A673 (cell line): Measurements from ENCODE around the gene GALNT18.

Experiments
- EZH2 ChIP-seq: fragments of 200-600 bp; sonication (generic); IDR thresholded peaks from 2 replicates; pipeline ENCODE4 v1.6.1; 2017; ENCODE audit warnings: borderline replicate concordance, low read depth, mild to moderate bottlenecking, mixed read lengths, antibody characterized with exemption, low read length; ENCODE audit not compliant: poor library complexity, severe bottlenecking
- TF ChIP-seq, protein P1 (sequence below): fragments of 300-800, 200-600 bp; sonication (generic); conservative IDR thresholded peaks from 2 replicates; pipeline ENCODE4 v1.5.1; 2017; ENCODE audit warnings: low read depth, mild to moderate bottlenecking, antibody characterized with exemption, low read length, moderate library complexity, mixed read lengths

DNA sequence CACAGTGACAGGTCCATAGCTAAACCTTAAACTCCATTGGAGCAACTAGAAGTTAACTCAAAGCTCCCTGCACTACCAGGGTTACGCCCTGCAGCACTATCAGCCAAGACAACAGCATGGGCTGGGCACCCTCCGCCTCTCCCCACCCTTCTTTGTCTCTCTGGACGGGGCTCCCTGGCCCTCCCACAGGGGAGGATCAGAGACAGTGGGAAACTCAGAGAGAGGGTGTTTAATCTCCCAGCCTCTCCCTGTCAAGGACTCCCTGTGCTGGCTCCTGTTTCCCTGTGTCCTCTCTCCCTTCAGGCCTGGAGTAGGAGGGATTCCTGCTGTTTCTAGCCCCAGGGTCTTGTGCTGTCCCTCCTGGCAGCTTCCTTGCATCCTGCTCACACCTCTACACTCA lies 211.9 kb downstream of the GALNT18 start:
- no peak for TF ChIP-seq EZH2
- TF ChIP-seq, protein P1, sequence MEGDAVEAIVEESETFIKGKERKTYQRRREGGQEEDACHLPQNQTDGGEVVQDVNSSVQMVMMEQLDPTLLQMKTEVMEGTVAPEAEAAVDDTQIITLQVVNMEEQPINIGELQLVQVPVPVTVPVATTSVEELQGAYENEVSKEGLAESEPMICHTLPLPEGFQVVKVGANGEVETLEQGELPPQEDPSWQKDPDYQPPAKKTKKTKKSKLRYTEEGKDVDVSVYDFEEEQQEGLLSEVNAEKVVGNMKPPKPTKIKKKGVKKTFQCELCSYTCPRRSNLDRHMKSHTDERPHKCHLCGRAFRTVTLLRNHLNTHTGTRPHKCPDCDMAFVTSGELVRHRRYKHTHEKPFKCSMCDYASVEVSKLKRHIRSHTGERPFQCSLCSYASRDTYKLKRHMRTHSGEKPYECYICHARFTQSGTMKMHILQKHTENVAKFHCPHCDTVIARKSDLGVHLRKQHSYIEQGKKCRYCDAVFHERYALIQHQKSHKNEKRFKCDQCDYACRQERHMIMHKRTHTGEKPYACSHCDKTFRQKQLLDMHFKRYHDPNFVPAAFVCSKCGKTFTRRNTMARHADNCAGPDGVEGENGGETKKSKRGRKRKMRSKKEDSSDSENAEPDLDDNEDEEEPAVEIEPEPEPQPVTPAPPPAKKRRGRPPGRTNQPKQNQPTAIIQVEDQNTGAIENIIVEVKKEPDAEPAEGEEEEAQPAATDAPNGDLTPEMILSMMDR = no peak
